Measurements from ENCODE around the gene FKBP10. TPM values are rescaled to one million over a fixed set of nuclear protein-coding genes. Genes with fewer than 3 reads are reported as not detected.
A peak's percentile ranks its signal among the peaks of the same experiment; 100 is the strongest.
"Not testable (repeated sequence)": the region's sequence is repeated elsewhere in the genome, so short reads cannot be mapped to it uniquely, and the experiment has no call there.

FKBP10 gene
- total and polyA plus RNA-seq, 2 experiments from 2014 or later, result 113 to 336 TPM

DNA sequence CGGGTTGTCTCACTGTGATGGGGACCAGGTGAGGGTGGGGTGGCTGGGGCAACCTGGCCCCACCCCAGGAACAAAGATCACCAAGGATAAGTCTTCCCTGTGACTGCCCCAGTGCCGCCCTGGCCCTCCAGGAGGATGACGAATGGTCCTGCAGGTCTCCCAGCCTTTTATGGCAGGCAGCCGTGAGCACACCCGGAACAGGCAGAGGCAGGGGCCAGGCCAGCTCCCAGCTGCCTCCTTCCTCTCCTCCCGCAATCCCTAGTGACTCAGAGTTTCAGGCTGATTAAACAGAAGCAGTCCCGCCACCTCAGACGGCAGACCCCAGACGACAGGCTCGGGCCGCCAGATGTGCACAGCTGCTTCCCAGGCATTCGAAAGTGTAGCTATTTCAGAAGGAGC, 39.6 kb upstream of the FKBP10 start:
- Histone ChIP-seq H3K27me3 (no peaks in the 10 kb centered on the region), H3K36me3 (peaks cover 28% of the 10 kb centered on the region), H3K27ac (peak overlapping the region; percentile 85), H3K4me3 (no peak overlapping the region), H3K4me1 (ENCODE audit: low read depth) (peaks cover 18% of the 10 kb centered on the region), H3K9me3 (ENCODE audit: low read depth) (no peaks in the 10 kb centered on the region)
- peak; percentile 65 to 87 for DNase-seq (ENCODE audit: low read depth in 1 of 2, low spot score in 1 of 2)
- TF ChIP-seq, protein P1, sequence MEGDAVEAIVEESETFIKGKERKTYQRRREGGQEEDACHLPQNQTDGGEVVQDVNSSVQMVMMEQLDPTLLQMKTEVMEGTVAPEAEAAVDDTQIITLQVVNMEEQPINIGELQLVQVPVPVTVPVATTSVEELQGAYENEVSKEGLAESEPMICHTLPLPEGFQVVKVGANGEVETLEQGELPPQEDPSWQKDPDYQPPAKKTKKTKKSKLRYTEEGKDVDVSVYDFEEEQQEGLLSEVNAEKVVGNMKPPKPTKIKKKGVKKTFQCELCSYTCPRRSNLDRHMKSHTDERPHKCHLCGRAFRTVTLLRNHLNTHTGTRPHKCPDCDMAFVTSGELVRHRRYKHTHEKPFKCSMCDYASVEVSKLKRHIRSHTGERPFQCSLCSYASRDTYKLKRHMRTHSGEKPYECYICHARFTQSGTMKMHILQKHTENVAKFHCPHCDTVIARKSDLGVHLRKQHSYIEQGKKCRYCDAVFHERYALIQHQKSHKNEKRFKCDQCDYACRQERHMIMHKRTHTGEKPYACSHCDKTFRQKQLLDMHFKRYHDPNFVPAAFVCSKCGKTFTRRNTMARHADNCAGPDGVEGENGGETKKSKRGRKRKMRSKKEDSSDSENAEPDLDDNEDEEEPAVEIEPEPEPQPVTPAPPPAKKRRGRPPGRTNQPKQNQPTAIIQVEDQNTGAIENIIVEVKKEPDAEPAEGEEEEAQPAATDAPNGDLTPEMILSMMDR (IDR thresholded peaks at IDR 0.05; ENCODE audit: low read depth, low read length), result no peak

DNA sequence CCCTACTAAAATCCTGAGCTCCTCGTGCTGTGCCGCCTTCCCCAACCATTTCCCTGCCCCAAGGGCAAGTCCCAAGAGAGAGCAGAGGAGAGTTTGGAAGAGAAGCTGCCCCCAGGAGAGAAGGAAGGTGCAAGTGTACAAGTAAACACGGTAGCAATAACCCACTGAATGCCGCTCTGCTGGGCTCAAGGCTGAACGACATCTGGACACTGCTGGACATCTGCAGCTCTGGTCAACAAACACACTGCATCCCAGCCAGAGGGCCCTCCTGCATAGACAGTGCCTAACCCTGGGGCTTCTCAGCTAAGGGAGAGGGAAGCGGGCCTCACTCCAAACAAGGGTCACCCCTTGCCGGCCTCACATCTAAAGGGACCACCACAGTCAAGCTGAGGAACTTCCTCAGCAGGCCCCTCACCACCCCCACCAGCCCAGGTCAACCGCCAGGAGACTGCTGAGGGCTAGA, 39.0 kb upstream of the FKBP10 start:
- Histone ChIP-seq H3K9me3 (ENCODE audit: low read depth) (no peaks in the 10 kb centered on the region), H3K4me1 (ENCODE audit: low read depth) (peaks cover 18% of the 10 kb centered on the region), H3K27ac (peak overlapping the region; percentile 85), H3K36me3 (peaks cover 25% of the 10 kb centered on the region), H3K27me3 (no peaks in the 10 kb centered on the region), H3K4me3 (no peak overlapping the region)
- DNase-seq (ENCODE audit: low read depth in 1 of 2, low spot score in 1 of 2), result peak in 1 of 2 donors; percentile 20
- TF ChIP-seq, protein P1 (IDR thresholded peaks at IDR 0.05; ENCODE audit: low read depth, low read length), result no peak

DNA sequence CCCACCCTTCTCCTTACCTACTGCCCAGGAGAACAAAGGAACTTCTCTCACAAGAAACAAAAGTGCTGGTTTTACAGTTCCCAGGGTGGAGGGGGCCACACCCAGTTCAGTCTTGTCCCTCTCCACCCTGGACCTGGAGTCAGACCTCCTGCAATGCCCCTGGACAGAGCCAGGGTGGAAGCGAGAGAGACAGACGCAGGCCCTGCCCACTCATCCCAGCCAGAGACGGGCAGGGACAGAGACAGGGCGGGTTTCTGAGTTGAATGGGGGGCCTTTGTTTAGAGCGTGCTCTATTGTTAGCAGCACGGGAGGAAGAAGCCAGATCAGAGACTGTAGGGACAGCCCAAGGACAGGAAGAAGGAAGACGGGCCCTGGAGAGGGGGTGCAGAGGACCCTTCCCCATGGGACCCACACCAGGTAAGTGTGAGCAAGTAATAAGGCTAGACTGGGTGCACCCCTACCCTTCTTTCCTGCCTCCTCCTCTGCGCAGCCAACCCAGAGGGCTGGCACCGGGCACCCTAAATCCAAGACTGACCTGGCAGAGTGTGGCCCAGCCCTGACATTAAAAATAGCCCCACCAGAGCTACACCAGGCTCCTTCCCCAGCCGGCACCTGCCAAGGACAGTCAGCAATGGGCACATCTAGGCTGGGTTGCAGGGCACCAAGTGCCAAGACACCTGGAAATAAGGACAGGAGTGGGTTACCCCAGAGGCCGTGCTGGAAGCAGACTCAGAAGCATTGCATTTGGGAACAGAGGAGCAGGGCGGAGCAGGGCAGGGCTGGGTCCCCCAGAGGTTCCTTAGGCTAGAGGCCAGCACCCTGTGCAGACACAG, 37.2 kb upstream of the FKBP10 start:
- peak overlapping the region; percentile 35 for H3K27ac ChIP-seq
- no peaks in the 10 kb centered on the region for H3K9me3 ChIP-seq (ENCODE audit: low read depth)
- peaks cover 18% of the 10 kb centered on the region for H3K4me1 ChIP-seq (ENCODE audit: low read depth)
- H3K27me3 ChIP-seq, result no peaks in the 10 kb centered on the region
- H3K4me3 ChIP-seq, result no peak overlapping the region
- DNase-seq (ENCODE audit: low read depth in 1 of 2, low spot score in 1 of 2), result no peak
- TF ChIP-seq, protein P1 (IDR thresholded peaks at IDR 0.05; ENCODE audit: low read depth, low read length), result no peak
- H3K36me3 ChIP-seq, result peaks cover 11% of the 10 kb centered on the region

DNA sequence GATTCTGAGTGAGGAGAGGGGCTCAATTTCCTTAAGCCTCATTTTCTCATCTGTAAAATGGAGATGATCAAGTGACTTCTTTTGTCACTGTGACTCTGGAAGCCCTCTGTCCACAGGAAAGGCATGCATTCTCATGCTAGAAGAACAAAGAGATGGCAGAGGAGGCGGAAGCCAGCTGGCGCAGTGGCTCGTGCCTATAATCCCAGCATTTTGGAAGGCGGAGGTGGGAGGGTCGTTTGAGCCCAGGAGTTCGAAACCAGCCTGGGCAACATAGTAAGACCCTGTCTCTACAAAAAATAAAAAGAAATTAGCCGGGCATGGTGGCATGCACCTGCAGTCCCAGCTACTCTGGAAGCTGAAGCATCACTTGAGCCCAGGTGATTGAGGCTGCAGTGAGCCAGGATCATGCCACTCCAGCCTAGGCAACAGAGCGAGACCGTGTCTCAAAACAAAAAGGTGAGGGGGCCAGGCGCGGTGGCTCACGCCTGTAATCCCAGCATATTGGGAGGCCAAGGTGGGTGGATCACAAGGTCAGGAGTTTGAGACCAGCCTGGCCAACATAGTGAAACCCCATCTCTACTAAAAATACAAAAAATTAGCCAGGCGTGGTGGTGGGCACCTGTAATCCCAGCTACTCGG, 36.4 kb upstream of the FKBP10 start:
- H3K27ac ChIP-seq, result peak overlapping the region; percentile 35

DNA sequence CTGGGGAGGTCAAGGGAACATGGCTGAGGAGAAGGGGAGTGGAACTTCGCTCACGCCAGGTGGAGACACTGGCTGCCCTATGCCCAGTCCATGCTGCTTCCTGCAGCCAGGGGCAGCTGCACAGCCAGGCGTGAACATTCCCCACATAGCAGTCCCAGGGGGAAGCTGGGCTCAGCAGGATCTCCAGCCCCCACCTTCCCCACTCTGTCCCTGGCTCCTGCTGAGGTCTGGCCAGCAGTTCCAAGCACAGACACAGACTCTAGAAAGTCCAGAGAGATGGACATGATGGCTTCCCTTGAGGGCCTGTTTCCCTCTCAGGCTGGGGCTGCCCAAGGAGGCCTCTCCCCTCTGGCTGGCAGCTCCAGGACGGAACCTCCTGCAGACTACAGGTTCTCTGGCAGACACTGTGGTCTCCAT, 35.6 kb upstream of the FKBP10 start:
- peak in 1 of 2 donors; percentile 25 for DNase-seq (ENCODE audit: low read depth in 1 of 2, low spot score in 1 of 2)
- TF ChIP-seq, protein P1 (IDR thresholded peaks at IDR 0.05; ENCODE audit: low read depth, low read length), result peak; percentile 35
- Histone ChIP-seq H3K27me3 (no peaks in the 10 kb centered on the region), H3K36me3 (no peaks in the 10 kb centered on the region), H3K4me3 (no peak overlapping the region), H3K27ac (peak overlapping the region; percentile 71), H3K4me1 (ENCODE audit: low read depth) (peaks cover 29% of the 10 kb centered on the region), H3K9me3 (ENCODE audit: low read depth) (no peaks in the 10 kb centered on the region)

More for the DNA sequence above, 36.4 kb upstream of the FKBP10 start:
- DNase-seq (ENCODE audit: low read depth in 1 of 2, low spot score in 1 of 2); H3K27me3 ChIP-seq; H3K36me3 ChIP-seq; H3K9me3 ChIP-seq (ENCODE audit: low read depth); H3K4me3 ChIP-seq: not testable (repeated sequence)
- H3K4me1 ChIP-seq (ENCODE audit: low read depth), result peaks cover 21% of the 10 kb centered on the region
